IMR-90 (cell line): ENCODE data around the gene CHMP6. TPM values are rescaled to one million over a fixed set of nuclear protein-coding genes. Genes with fewer than 3 reads are reported as not detected.

Experiments
- ATAC-seq: fragments of 200-7000 bp; cut with Tn5 transposase; 2 replicates; pipeline ENCODE4 v1.9.1; 2020; ENCODE audit warnings: low read depth, mild to moderate bottlenecking, moderate library complexity
- BruUV-seq: library from RNA; stranded (reverse); fragments of 400-500 nt; replicated peaks from 2 replicates; lab custom pipeline; 2021; lab: Mats Ljungman, UMichigan
- CTCF ChIA-PET: fragments of 300-600 bp; formaldehyde crosslinking; extraction: SDS; loops from one replicate; lab custom pipeline; 2021; ENCODE audit warnings: antibody characterized with exemption; lab: Yijun Ruan, JAX
- POLR2A ChIA-PET: fragments of 300-600 bp; sonication (Branson Sonifier 250); formaldehyde crosslinking; loops from one replicate; lab custom pipeline; 2022; ENCODE audit warnings: antibody characterized with exemption; ENCODE audit not compliant: unreplicated experiment; lab: Charles Lee
- DNase-seq: peaks from one replicate; pipeline ENCODE4 v3.0.0; 2013
- H2AFZ ChIP-seq: replicated peaks from 2 replicates; pipeline ENCODE3; 2013; ENCODE audit warnings: low read length, mild to moderate bottlenecking; ENCODE audit not compliant: poor library complexity
- H2AK5ac ChIP-seq: 2 replicates; pipeline ENCODE4 v1.6.1; 2013; ENCODE audit warnings: low read depth, low read length, inconsistent platforms
- H2AK9ac ChIP-seq: replicated peaks from 2 replicates; pipeline ENCODE3; 2013; ENCODE audit warnings: mild to moderate bottlenecking, low read depth, low read length, moderate library complexity; ENCODE audit not compliant: poor library complexity
- H2BK120ac ChIP-seq: 2 replicates; pipeline ENCODE4 v1.6.1; 2013; ENCODE audit warnings: low read depth, low read length, inconsistent platforms
- H2BK15ac ChIP-seq: 3 replicates; pipeline ENCODE4 v1.6.1; 2013; ENCODE audit warnings: low read depth, low read length, inconsistent platforms
- H2BK20ac ChIP-seq: 2 replicates; pipeline ENCODE4 v1.6.1; 2013; ENCODE audit warnings: low read depth, mild to moderate bottlenecking, inconsistent platforms, low read length, moderate library complexity
- H2BK5ac ChIP-seq: 2 replicates; pipeline ENCODE4 v1.6.1; 2013; ENCODE audit warnings: mild to moderate bottlenecking, low read depth, low read length, inconsistent platforms; ENCODE audit not compliant: poor library complexity, severe bottlenecking
- H3K14ac ChIP-seq: replicated peaks from 2 replicates; pipeline ENCODE4 v1.6.1; 2013; ENCODE audit warnings: low read depth, low read length, inconsistent platforms
- H3K18ac ChIP-seq: 2 replicates; pipeline ENCODE4 v1.6.1; 2013; ENCODE audit warnings: low read depth, low read length, control low read depth
- H3K23ac ChIP-seq: 2 replicates; pipeline ENCODE4 v1.6.1; 2013; ENCODE audit warnings: low read depth, low read length, inconsistent platforms
- H3K27ac ChIP-seq: 2 replicates; pipeline ENCODE4 v1.5.1; 2013; ENCODE audit warnings: mild to moderate bottlenecking, control low read depth, low read length; ENCODE audit not compliant: insufficient read depth
- H3K27me3 ChIP-seq: 2 replicates; pipeline ENCODE4 v1.6.1; 2013; ENCODE audit warnings: low read length; ENCODE audit not compliant: control insufficient read depth, insufficient read depth
- H3K36me3 ChIP-seq: 2 replicates; pipeline ENCODE4 v1.6.1; 2013; ENCODE audit warnings: low read length, mixed read lengths; ENCODE audit not compliant: control insufficient read depth, insufficient read depth
- H3K4ac ChIP-seq: 2 replicates; pipeline ENCODE4 v1.6.1; 2013; ENCODE audit warnings: low read depth, low read length, inconsistent platforms
- H3K4me1 ChIP-seq: 2 replicates; pipeline ENCODE4 v1.6.1; 2013; ENCODE audit warnings: low read length, mixed read lengths; ENCODE audit not compliant: control insufficient read depth, insufficient read depth
- H3K4me2 ChIP-seq: 2 replicates; pipeline ENCODE4 v1.6.1; 2013; ENCODE audit warnings: low read depth, mild to moderate bottlenecking, control low read depth, low read length, moderate library complexity
- H3K4me3 ChIP-seq: 2 replicates; pipeline ENCODE4 v1.5.1; 2013; ENCODE audit warnings: low read depth, mild to moderate bottlenecking, control low read depth, low read length, moderate library complexity; ENCODE audit not compliant: insufficient read depth
- H3K56ac ChIP-seq: 2 replicates; pipeline ENCODE4 v1.6.1; 2013; ENCODE audit warnings: low read length, inconsistent platforms; ENCODE audit not compliant: insufficient read depth; ENCODE audit errors: extremely low read depth
- H3K79me1 ChIP-seq, 2 experiments: 2 replicates each; pipeline ENCODE4 v1.6.1; 2013; ENCODE audit warnings: low read length in 2 of 2, inconsistent platforms in 1 of 2, low read depth in 1 of 2
- H3K9ac ChIP-seq: 2 replicates; pipeline ENCODE4 v1.6.1; 2013; ENCODE audit warnings: low read depth, low read length, control low read depth
- H3K9me1 ChIP-seq: 2 replicates; pipeline ENCODE4 v1.6.1; 2013; ENCODE audit warnings: low read length, inconsistent platforms; ENCODE audit not compliant: insufficient read depth
- H3K9me3 ChIP-seq: 2 replicates; pipeline ENCODE4 v1.6.1; 2013; ENCODE audit warnings: low read length; ENCODE audit not compliant: control insufficient read depth, insufficient read depth
- H4K20me1 ChIP-seq: 2 replicates; pipeline ENCODE4 v1.6.1; 2013; ENCODE audit warnings: low read length, inconsistent platforms; ENCODE audit not compliant: insufficient read depth
- H4K5ac ChIP-seq: 2 replicates; pipeline ENCODE4 v1.6.1; 2013; ENCODE audit warnings: mild to moderate bottlenecking, low read depth, low read length, control low read depth
- H4K8ac ChIP-seq, 2 experiments: 2 replicates each; pipeline ENCODE4 v1.6.1; 2013; ENCODE audit warnings: low read depth in 2 of 2, low read length in 2 of 2, control low read depth in 1 of 2, inconsistent platforms in 1 of 2
- H4K91ac ChIP-seq: 2 replicates; pipeline ENCODE4 v1.6.1; 2013; ENCODE audit warnings: low read depth, low read length, inconsistent platforms; ENCODE audit not compliant: insufficient read depth
- BHLHE40 ChIP-seq: fragments of 150-350 bp; IDR thresholded peaks from 2 replicates; pipeline ENCODE4 v1.6.1; 2016; ENCODE audit warnings: mild to moderate bottlenecking, low read depth, low read length
- CEBPB ChIP-seq: IDR thresholded peaks from 2 replicates; pipeline ENCODE4 v1.6.1; 2012; ENCODE audit warnings: low read depth, low read length, improper control_type of control experiment
- CHD1 ChIP-seq: IDR thresholded peaks from 2 replicates; pipeline ENCODE4 v1.6.1; 2012; ENCODE audit warnings: low read depth, low read length, improper control_type of control experiment
- ELK1 ChIP-seq: fragments of 150-350 bp; IDR thresholded peaks from 2 replicates; pipeline ENCODE4 v1.6.1; 2016; ENCODE audit warnings: low read depth, mild to moderate bottlenecking, low read length, moderate library complexity, borderline replicate concordance
- FOS ChIP-seq: fragments of 150-350 bp; IDR thresholded peaks from 2 replicates; pipeline ENCODE4 v1.6.1; 2016; ENCODE audit warnings: low read depth, low read length
- MAFK ChIP-seq: IDR thresholded peaks from 2 replicates; pipeline ENCODE4 v1.6.1; 2012; ENCODE audit warnings: low read depth, low read length, improper control_type of control experiment
- MXI1 ChIP-seq: IDR thresholded peaks from 2 replicates; pipeline ENCODE4 v1.6.1; 2012; ENCODE audit warnings: low read depth, mild to moderate bottlenecking, low read length, moderate library complexity, borderline replicate concordance
- NFE2L2 ChIP-seq: fragments of 150-350 bp; IDR thresholded peaks from 2 replicates; pipeline ENCODE4 v1.6.1; 2016; ENCODE audit warnings: low read depth, mild to moderate bottlenecking, low read length
- POLR2A ChIP-seq: IDR thresholded peaks from 2 replicates; pipeline ENCODE4 v1.6.1; 2012; ENCODE audit warnings: mild to moderate bottlenecking, low read depth, low read length
- RAD21 ChIP-seq: IDR thresholded peaks from 2 replicates; pipeline ENCODE4 v1.6.1; 2012; ENCODE audit warnings: low read length, improper control_type of control experiment
- RCOR1 ChIP-seq: IDR thresholded peaks from 2 replicates; pipeline ENCODE4 v1.6.1; 2012; ENCODE audit warnings: mild to moderate bottlenecking, low read length, improper control_type of control experiment; ENCODE audit not compliant: insufficient replicate concordance
- RFX5 ChIP-seq: IDR thresholded peaks from 2 replicates; pipeline ENCODE4 v1.8.0; 2012; ENCODE audit warnings: low read depth, mild to moderate bottlenecking, low read length, moderate library complexity
- SMC3 ChIP-seq: fragments of 150-350 bp; IDR thresholded peaks from 2 replicates; pipeline ENCODE4 v1.6.1; 2016; ENCODE audit warnings: low read depth, mild to moderate bottlenecking, antibody characterized with exemption, low read length, moderate library complexity
- USF2 ChIP-seq: fragments of 150-350 bp; IDR thresholded peaks from 2 replicates; pipeline ENCODE4 v1.6.1; 2017; ENCODE audit warnings: mild to moderate bottlenecking, antibody characterized with exemption, low read length, low read depth
- WGBS, 2 experiments: methylation state at CpG; one replicate each; pipeline versions ENCODE4 v1.1.5 to v1.1.7; 2013; ENCODE audit warnings: missing lambda C conversion rate in 2 of 2; ENCODE audit not compliant: insufficient read length in 1 of 2; ENCODE audit errors: extremely low coverage in 2 of 2; 5-methylcytosine and 5-hydroxymethylcytosine counted together
- dilution Hi-C: fragments of 300-500 bp; cut with HindIII; formaldehyde crosslinking; loops from one replicate; pipeline ENCODE4 v1.14.3; 2018; ENCODE audit warnings: low sequenced_read_pairs; ENCODE audit not compliant: unreplicated experiment
- in situ Hi-C: fragments of 300-500 bp; cut with MboI; formaldehyde crosslinking; loops from 3 replicates; pipeline ENCODE4 v1.14.3; 2019; ENCODE audit warnings: low sequenced_read_pairs, inconsistent platforms, mixed read lengths
- intact Hi-C: fragments of 100-400 bp; cut with micrococcal nuclease; formaldehyde crosslinking; loops from 2 replicates; pipeline ENCODE4 v1.10.0; 2022
- polyA plus RNA-seq, 3 experiments: library from polyadenylated mRNA; depleted of rRNA; stranded (reverse); fragments of >200 nt; gene quantifications; 2 replicates each; pipeline ENCODE4 v1.2.3, GENCODE V29; 2012; ENCODE audit warnings: low replicate concordance in 1 of 3
- total RNA-seq: library from RNA; depleted of rRNA; stranded (reverse); fragments of >200 nt; gene quantifications from 2 replicates; pipeline ENCODE4 v1.2.3, GENCODE V29; 2012
- TF ChIP-seq, protein P1 (sequence below): conservative IDR thresholded peaks from 2 replicates; pipeline ENCODE4 v1.5.1; 2012; ENCODE audit warnings: mild to moderate bottlenecking, low read depth, low read length, improper control_type of control experiment

The CHMP6 gene
- total and polyA plus RNA-seq, 2 of the 4 experiments (the other 2 are of a cell fraction) = 5.0 to 40.3 TPM

DNA sequence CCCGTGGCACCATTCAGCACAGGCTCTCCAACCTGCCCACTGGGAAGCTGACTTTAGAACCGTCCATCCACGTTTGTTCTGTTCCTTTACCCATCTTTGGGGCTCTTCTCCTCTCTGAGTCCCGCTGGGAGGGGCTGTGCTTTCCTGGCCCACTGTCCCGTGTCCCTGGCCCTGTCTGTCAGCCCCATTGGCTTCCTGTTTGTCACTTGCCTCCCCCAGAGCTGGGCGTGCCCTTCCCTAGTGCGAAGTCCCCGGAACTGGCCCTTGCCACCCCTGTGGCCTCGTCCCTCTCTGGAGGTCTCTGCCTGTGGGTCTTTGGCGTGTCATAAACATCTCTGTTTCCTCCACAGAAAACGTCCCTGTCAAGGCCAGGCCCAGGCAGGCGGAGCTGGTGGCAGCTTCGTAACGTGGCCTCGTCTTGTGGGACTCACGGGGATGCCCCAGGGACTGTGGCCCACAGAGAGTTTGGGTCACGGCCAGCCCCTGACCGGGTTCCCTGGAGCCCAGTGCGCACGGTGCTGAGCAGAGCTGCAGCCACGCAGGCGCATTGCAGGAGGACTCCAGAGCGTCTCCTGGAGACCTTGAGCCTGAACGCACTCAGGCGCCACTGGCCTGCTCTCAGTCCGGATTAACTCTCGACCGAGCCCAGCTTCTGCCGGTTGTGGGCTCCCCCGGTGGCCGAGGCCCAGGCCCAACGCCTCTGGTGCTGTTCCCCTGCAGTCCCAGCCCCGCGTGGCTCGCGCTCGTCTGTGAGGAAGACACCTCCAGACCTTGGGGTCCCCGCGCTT, 7.3 kb downstream of the CHMP6 start:
- no peak overlapping the region for H2BK15ac ChIP-seq
- dilution Hi-C loops = no loop called here

More for the DNA sequence above, 7.3 kb downstream of the CHMP6 start:
- no peak overlapping the region for H2AK5ac ChIP-seq
- H4K91ac ChIP-seq = no peak overlapping the region
- peaks cover 0 to 7% of the 10 kb centered on the region in 2 experiments; a peak in 1 of 4 replicates for H3K79me1 ChIP-seq
- 91% methylated on average over 27 of the region's 39 CpGs; no CpG with 5 or more reads in 1 of the 2 experiments for WGBS, 2 experiments
- no peak overlapping the region for H2BK120ac ChIP-seq
- no peak overlapping the region for H3K9ac ChIP-seq
- DNase-seq = no peak
- no peak for ATAC-seq
- no TSS peak for BruUV-seq
- peaks cover 7% of the 10 kb centered on the region for H3K27me3 ChIP-seq
- H3K23ac ChIP-seq = no peak overlapping the region
- TF ChIP-seq MAFK (no peak), SMC3 (no peak), CHD1 (no peak), ELK1 (no peak), MXI1 (no peak), BHLHE40 (no peak), FOS (no peak), RCOR1 (no peak), USF2 (no peak), RAD21 (no peak), CEBPB (no peak), POLR2A (no peak), RFX5 (no peak), NFE2L2 (no peak)
- TF ChIP-seq, protein P1, sequence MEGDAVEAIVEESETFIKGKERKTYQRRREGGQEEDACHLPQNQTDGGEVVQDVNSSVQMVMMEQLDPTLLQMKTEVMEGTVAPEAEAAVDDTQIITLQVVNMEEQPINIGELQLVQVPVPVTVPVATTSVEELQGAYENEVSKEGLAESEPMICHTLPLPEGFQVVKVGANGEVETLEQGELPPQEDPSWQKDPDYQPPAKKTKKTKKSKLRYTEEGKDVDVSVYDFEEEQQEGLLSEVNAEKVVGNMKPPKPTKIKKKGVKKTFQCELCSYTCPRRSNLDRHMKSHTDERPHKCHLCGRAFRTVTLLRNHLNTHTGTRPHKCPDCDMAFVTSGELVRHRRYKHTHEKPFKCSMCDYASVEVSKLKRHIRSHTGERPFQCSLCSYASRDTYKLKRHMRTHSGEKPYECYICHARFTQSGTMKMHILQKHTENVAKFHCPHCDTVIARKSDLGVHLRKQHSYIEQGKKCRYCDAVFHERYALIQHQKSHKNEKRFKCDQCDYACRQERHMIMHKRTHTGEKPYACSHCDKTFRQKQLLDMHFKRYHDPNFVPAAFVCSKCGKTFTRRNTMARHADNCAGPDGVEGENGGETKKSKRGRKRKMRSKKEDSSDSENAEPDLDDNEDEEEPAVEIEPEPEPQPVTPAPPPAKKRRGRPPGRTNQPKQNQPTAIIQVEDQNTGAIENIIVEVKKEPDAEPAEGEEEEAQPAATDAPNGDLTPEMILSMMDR = no peak
- no peak overlapping the region for H3K14ac ChIP-seq
- H3K18ac ChIP-seq = no peak overlapping the region
- no peak overlapping the region for H2AK9ac ChIP-seq
- no peaks in the 10 kb centered on the region for H3K9me1 ChIP-seq
- peaks cover 7% of the 10 kb centered on the region; the same call in 1 of the 2 replicates for H4K20me1 ChIP-seq
- no peak overlapping the region for H4K8ac ChIP-seq
- intact Hi-C loops (no loop called here), in situ Hi-C loops (no loop called here)
- H2BK5ac ChIP-seq = no peak overlapping the region
- no peak overlapping the region for H4K5ac ChIP-seq
- no peak overlapping the region for H3K56ac ChIP-seq
- peaks cover 5% of the 10 kb centered on the region for H3K4me1 ChIP-seq
- H3K4ac ChIP-seq = no peak overlapping the region
- H2AFZ ChIP-seq = no peak overlapping the region
- H3K36me3 ChIP-seq = peaks cover 49% of the 10 kb centered on the region
- H3K27ac ChIP-seq = no peak overlapping the region
- ChIA-PET CTCF (no interaction called here), POLR2A (no interaction called here)
- no peak overlapping the region for H3K4me3 ChIP-seq
- H2BK20ac ChIP-seq = no peak overlapping the region
- no peaks in the 10 kb centered on the region for H3K9me3 ChIP-seq
- H3K4me2 ChIP-seq = no peak overlapping the region
